GM19035 (cell line): ENCODE results near the gene FCHO1.
"Not testable (repeated sequence)": the region's sequence is repeated elsewhere in the genome, so short reads cannot be mapped to it uniquely, and the experiment has no call there.

ENCODE experiments used
- ATAC-seq: cut with Tn5 transposase; IDR thresholded peaks from one replicate; pipeline ENCODE4 v1.9.1; 2021; ENCODE audit not compliant: unreplicated experiment

Gene FCHO1

GRCh38 chr19:17762505-17763229 lies 11.4 kb downstream of the FCHO1 start:
- no peak for ATAC-seq

- ATAC-seq, result no peak
These were observed 13.1 kb downstream of the FCHO1 start for GRCh38 chr19:17764348-17764747.

- no peak for ATAC-seq
These were observed 13.9 kb downstream of the FCHO1 start for GRCh38 chr19:17765069-17765618.

GRCh38 chr19:17766543-17767131 lies 15.4 kb downstream of the FCHO1 start:
- ATAC-seq, result no peak

- no peak for ATAC-seq
These were observed 16.3 kb downstream of the FCHO1 start for GRCh38 chr19:17767559-17767958.

- ATAC-seq, result no peak
These were observed 19.3 kb downstream of the FCHO1 start for GRCh38 chr19:17770613-17771012.

GRCh38 chr19:17772172-17772571 lies 20.9 kb downstream of the FCHO1 start:
- no peak for ATAC-seq

GRCh38 chr19:17775245-17775927 lies 24.1 kb downstream of the FCHO1 start:
- no peak for ATAC-seq

- ATAC-seq, result peak; percentile 81
These were observed 24.9 kb downstream of the FCHO1 start for GRCh38 chr19:17775991-17776803.

GRCh38 chr19:17777840-17778239 lies 26.6 kb downstream of the FCHO1 start:
- not testable (repeated sequence) for ATAC-seq

GRCh38 chr19:17778251-17778967 lies 27.1 kb downstream of the FCHO1 start:
- ATAC-seq, result no peak

- no peak for ATAC-seq
These were observed 28.0 kb downstream of the FCHO1 start for GRCh38 chr19:17778968-17779929.

GRCh38 chr19:17780781-17781180 lies 29.5 kb downstream of the FCHO1 start:
- ATAC-seq, result no peak

GRCh38 chr19:17783721-17784120 lies 32.4 kb downstream of the FCHO1 start:
- ATAC-seq, result not testable (repeated sequence)

GRCh38 chr19:17784201-17785008 lies 33.1 kb downstream of the FCHO1 start:
- ATAC-seq, result no peak

- ATAC-seq, result no peak
These were observed 36.1 kb downstream of the FCHO1 start for GRCh38 chr19:17787274-17787913.

- no peak for ATAC-seq
These were observed 37.4 kb downstream of the FCHO1 start for GRCh38 chr19:17788632-17789031.
